IMR-90 (cell line): Measurements from ENCODE around the gene CCNL2. TPM values are rescaled to one million over a fixed set of nuclear protein-coding genes. Genes with fewer than 3 reads are reported as not detected.
A peak's percentile ranks its signal among the peaks of the same experiment; 100 is the strongest.

Experiments
- ATAC-seq: fragments of 200-7000 bp; cut with Tn5 transposase; 2 replicates; pipeline ENCODE4 v1.9.1; 2020; ENCODE audit warnings: low read depth, mild to moderate bottlenecking, moderate library complexity
- BruUV-seq: library from RNA; stranded (reverse); fragments of 400-500 nt; replicated peaks from 2 replicates; lab custom pipeline; 2021; lab: Mats Ljungman, UMichigan
- CTCF ChIA-PET: fragments of 300-600 bp; formaldehyde crosslinking; extraction: SDS; loops from one replicate; lab custom pipeline; 2021; ENCODE audit warnings: antibody characterized with exemption; lab: Yijun Ruan, JAX
- POLR2A ChIA-PET: fragments of 300-600 bp; sonication (Branson Sonifier 250); formaldehyde crosslinking; loops from one replicate; lab custom pipeline; 2022; ENCODE audit warnings: antibody characterized with exemption; ENCODE audit not compliant: unreplicated experiment; lab: Charles Lee
- DNase-seq: peaks from one replicate; pipeline ENCODE4 v3.0.0; 2013
- H2AFZ ChIP-seq: replicated peaks from 2 replicates; pipeline ENCODE3; 2013; ENCODE audit warnings: low read length, mild to moderate bottlenecking; ENCODE audit not compliant: poor library complexity
- H2AK5ac ChIP-seq: 2 replicates; pipeline ENCODE4 v1.6.1; 2013; ENCODE audit warnings: low read depth, low read length, inconsistent platforms
- H2AK9ac ChIP-seq: replicated peaks from 2 replicates; pipeline ENCODE3; 2013; ENCODE audit warnings: mild to moderate bottlenecking, low read depth, low read length, moderate library complexity; ENCODE audit not compliant: poor library complexity
- H2BK120ac ChIP-seq: 2 replicates; pipeline ENCODE4 v1.6.1; 2013; ENCODE audit warnings: low read depth, low read length, inconsistent platforms
- H2BK15ac ChIP-seq: 3 replicates; pipeline ENCODE4 v1.6.1; 2013; ENCODE audit warnings: low read depth, low read length, inconsistent platforms
- H2BK20ac ChIP-seq: 2 replicates; pipeline ENCODE4 v1.6.1; 2013; ENCODE audit warnings: low read depth, mild to moderate bottlenecking, inconsistent platforms, low read length, moderate library complexity
- H2BK5ac ChIP-seq: 2 replicates; pipeline ENCODE4 v1.6.1; 2013; ENCODE audit warnings: mild to moderate bottlenecking, low read depth, low read length, inconsistent platforms; ENCODE audit not compliant: poor library complexity, severe bottlenecking
- H3K14ac ChIP-seq: replicated peaks from 2 replicates; pipeline ENCODE4 v1.6.1; 2013; ENCODE audit warnings: low read depth, low read length, inconsistent platforms
- H3K18ac ChIP-seq: 2 replicates; pipeline ENCODE4 v1.6.1; 2013; ENCODE audit warnings: low read depth, low read length, control low read depth
- H3K23ac ChIP-seq: 2 replicates; pipeline ENCODE4 v1.6.1; 2013; ENCODE audit warnings: low read depth, low read length, inconsistent platforms
- H3K27ac ChIP-seq: 2 replicates; pipeline ENCODE4 v1.5.1; 2013; ENCODE audit warnings: mild to moderate bottlenecking, control low read depth, low read length; ENCODE audit not compliant: insufficient read depth
- H3K27me3 ChIP-seq: 2 replicates; pipeline ENCODE4 v1.6.1; 2013; ENCODE audit warnings: low read length; ENCODE audit not compliant: control insufficient read depth, insufficient read depth
- H3K36me3 ChIP-seq: 2 replicates; pipeline ENCODE4 v1.6.1; 2013; ENCODE audit warnings: low read length, mixed read lengths; ENCODE audit not compliant: control insufficient read depth, insufficient read depth
- H3K4ac ChIP-seq: 2 replicates; pipeline ENCODE4 v1.6.1; 2013; ENCODE audit warnings: low read depth, low read length, inconsistent platforms
- H3K4me1 ChIP-seq: 2 replicates; pipeline ENCODE4 v1.6.1; 2013; ENCODE audit warnings: low read length, mixed read lengths; ENCODE audit not compliant: control insufficient read depth, insufficient read depth
- H3K4me2 ChIP-seq: 2 replicates; pipeline ENCODE4 v1.6.1; 2013; ENCODE audit warnings: low read depth, mild to moderate bottlenecking, control low read depth, low read length, moderate library complexity
- H3K4me3 ChIP-seq: 2 replicates; pipeline ENCODE4 v1.5.1; 2013; ENCODE audit warnings: low read depth, mild to moderate bottlenecking, control low read depth, low read length, moderate library complexity; ENCODE audit not compliant: insufficient read depth
- H3K56ac ChIP-seq: 2 replicates; pipeline ENCODE4 v1.6.1; 2013; ENCODE audit warnings: low read length, inconsistent platforms; ENCODE audit not compliant: insufficient read depth; ENCODE audit errors: extremely low read depth
- H3K79me1 ChIP-seq, 2 experiments: 2 replicates each; pipeline ENCODE4 v1.6.1; 2013; ENCODE audit warnings: low read length in 2 of 2, inconsistent platforms in 1 of 2, low read depth in 1 of 2
- H3K9ac ChIP-seq: 2 replicates; pipeline ENCODE4 v1.6.1; 2013; ENCODE audit warnings: low read depth, low read length, control low read depth
- H3K9me1 ChIP-seq: 2 replicates; pipeline ENCODE4 v1.6.1; 2013; ENCODE audit warnings: low read length, inconsistent platforms; ENCODE audit not compliant: insufficient read depth
- H3K9me3 ChIP-seq: 2 replicates; pipeline ENCODE4 v1.6.1; 2013; ENCODE audit warnings: low read length; ENCODE audit not compliant: control insufficient read depth, insufficient read depth
- H4K20me1 ChIP-seq: 2 replicates; pipeline ENCODE4 v1.6.1; 2013; ENCODE audit warnings: low read length, inconsistent platforms; ENCODE audit not compliant: insufficient read depth
- H4K5ac ChIP-seq: 2 replicates; pipeline ENCODE4 v1.6.1; 2013; ENCODE audit warnings: mild to moderate bottlenecking, low read depth, low read length, control low read depth
- H4K8ac ChIP-seq, 2 experiments: 2 replicates each; pipeline ENCODE4 v1.6.1; 2013; ENCODE audit warnings: low read depth in 2 of 2, low read length in 2 of 2, control low read depth in 1 of 2, inconsistent platforms in 1 of 2
- H4K91ac ChIP-seq: 2 replicates; pipeline ENCODE4 v1.6.1; 2013; ENCODE audit warnings: low read depth, low read length, inconsistent platforms; ENCODE audit not compliant: insufficient read depth
- BHLHE40 ChIP-seq: fragments of 150-350 bp; IDR thresholded peaks from 2 replicates; pipeline ENCODE4 v1.6.1; 2016; ENCODE audit warnings: mild to moderate bottlenecking, low read depth, low read length
- CTCF ChIP-seq: conservative IDR thresholded peaks from 2 replicates; pipeline ENCODE4 v1.5.1; 2012; ENCODE audit warnings: mild to moderate bottlenecking, low read depth, low read length, improper control_type of control experiment
- ELK1 ChIP-seq: fragments of 150-350 bp; IDR thresholded peaks from 2 replicates; pipeline ENCODE4 v1.6.1; 2016; ENCODE audit warnings: low read depth, mild to moderate bottlenecking, low read length, moderate library complexity, borderline replicate concordance
- WGBS, 2 experiments: methylation state at CpG; one replicate each; pipeline versions ENCODE4 v1.1.5 to v1.1.7; 2013; ENCODE audit warnings: missing lambda C conversion rate in 2 of 2; ENCODE audit not compliant: insufficient read length in 1 of 2; ENCODE audit errors: extremely low coverage in 2 of 2; 5-methylcytosine and 5-hydroxymethylcytosine counted together
- dilution Hi-C: fragments of 300-500 bp; cut with HindIII; formaldehyde crosslinking; loops from one replicate; pipeline ENCODE4 v1.14.3; 2018; ENCODE audit warnings: low sequenced_read_pairs; ENCODE audit not compliant: unreplicated experiment
- in situ Hi-C: fragments of 300-500 bp; cut with MboI; formaldehyde crosslinking; loops from 3 replicates; pipeline ENCODE4 v1.14.3; 2019; ENCODE audit warnings: low sequenced_read_pairs, inconsistent platforms, mixed read lengths
- intact Hi-C: fragments of 100-400 bp; cut with micrococcal nuclease; formaldehyde crosslinking; loops from 2 replicates; pipeline ENCODE4 v1.10.0; 2022
- polyA plus RNA-seq, 3 experiments: library from polyadenylated mRNA; depleted of rRNA; stranded (reverse); fragments of >200 nt; gene quantifications; 2 replicates each; pipeline ENCODE4 v1.2.3, GENCODE V29; 2012; ENCODE audit warnings: low replicate concordance in 1 of 3
- total RNA-seq: library from RNA; depleted of rRNA; stranded (reverse); fragments of >200 nt; gene quantifications from 2 replicates; pipeline ENCODE4 v1.2.3, GENCODE V29; 2012

The CCNL2 gene
- total and polyA plus RNA-seq, 2 of the 4 experiments (the other 2 are of a cell fraction), result 53.9 to 239 TPM

GRCh38 chr1:1373815-1374588 is 25.1 kb downstream of the CCNL2 start:
- Histone ChIP-seq H3K27ac (peak overlapping the region; percentile 43), H3K14ac (peak overlapping the region; percentile 71; the same call in 1 of the 2 replicates), H3K79me1 (peaks cover 3 to 50% of the 10 kb centered on the region in 2 experiments; a peak in 3 of 4 replicates), H3K23ac (0 out of 2 replicates have a peak overlapping the region, but pooled peaks have one; percentile 59), H2BK5ac (no peak overlapping the region), H4K5ac (no peak overlapping the region), H3K18ac (no peak overlapping the region), H3K9ac (peak overlapping the region; percentile 47), H3K56ac (0 out of 2 replicates have a peak overlapping the region, but pooled peaks have one; percentile 16), H3K36me3 (peaks cover 8% of the 10 kb centered on the region), H4K91ac (no peak overlapping the region), H3K4ac (peak overlapping the region; percentile 43; the same call in 1 of the 2 replicates), H2AK9ac (peak overlapping the region; percentile 94), H2AFZ (peak overlapping the region; percentile 93), H3K9me3 (no peaks in the 10 kb centered on the region), H2AK5ac (peak overlapping the region; percentile 72), H2BK20ac (no peak overlapping the region), H4K8ac (peak overlapping the region; percentile 35 to 64; a peak in 1 of 4 replicates), H2BK15ac (no peak overlapping the region), H3K4me3 (peak overlapping the region; percentile 59), H3K4me2 (peak overlapping the region; percentile 96), H3K27me3 (no peaks in the 10 kb centered on the region), H3K4me1 (peaks cover 12% of the 10 kb centered on the region), H3K9me1 (0 out of 2 replicates have a peak, but pooled peaks cover 5% of the 10 kb centered on the region), H4K20me1 (peaks cover 11% of the 10 kb centered on the region; the same call in 1 of the 2 replicates), H2BK120ac (0 out of 2 replicates have a peak overlapping the region, but pooled peaks have one; percentile 8)
- intact Hi-C loops (loop anchor here (2.0 kb wide), 1 partner anchor 15 kb away; the partner anchor contains the start of gene MXRA8), dilution Hi-C loops (no loop called here), in situ Hi-C loops (no loop called here)
- ATAC-seq, result no peak
- WGBS, 2 experiments, result 81% methylated on average over 23 of the region's 52 CpGs; no CpG with 5 or more reads in 1 of the 2 experiments
- no peak for DNase-seq
- CTCF ChIA-PET, result no interaction called here
- POLR2A ChIA-PET, result no interaction called here
- TF ChIP-seq BHLHE40 (no peak), ELK1 (no peak), CTCF (no peak)
- BruUV-seq, result TSS peak; percentile 91
